ENCODE measurements around the gene PET100. TPM values are rescaled to one million over a fixed set of nuclear protein-coding genes. Genes with fewer than 3 reads are reported as not detected.

The PET100 gene, protein sequence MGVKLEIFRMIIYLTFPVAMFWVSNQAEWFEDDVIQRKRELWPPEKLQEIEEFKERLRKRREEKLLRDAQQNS
- polyA plus RNA-seq, result 100 to 1,000 TPM in 1 of 3 donors, 10 to 100 TPM in 2; 39.6 to 101 (median 62.3) TPM

DNA sequence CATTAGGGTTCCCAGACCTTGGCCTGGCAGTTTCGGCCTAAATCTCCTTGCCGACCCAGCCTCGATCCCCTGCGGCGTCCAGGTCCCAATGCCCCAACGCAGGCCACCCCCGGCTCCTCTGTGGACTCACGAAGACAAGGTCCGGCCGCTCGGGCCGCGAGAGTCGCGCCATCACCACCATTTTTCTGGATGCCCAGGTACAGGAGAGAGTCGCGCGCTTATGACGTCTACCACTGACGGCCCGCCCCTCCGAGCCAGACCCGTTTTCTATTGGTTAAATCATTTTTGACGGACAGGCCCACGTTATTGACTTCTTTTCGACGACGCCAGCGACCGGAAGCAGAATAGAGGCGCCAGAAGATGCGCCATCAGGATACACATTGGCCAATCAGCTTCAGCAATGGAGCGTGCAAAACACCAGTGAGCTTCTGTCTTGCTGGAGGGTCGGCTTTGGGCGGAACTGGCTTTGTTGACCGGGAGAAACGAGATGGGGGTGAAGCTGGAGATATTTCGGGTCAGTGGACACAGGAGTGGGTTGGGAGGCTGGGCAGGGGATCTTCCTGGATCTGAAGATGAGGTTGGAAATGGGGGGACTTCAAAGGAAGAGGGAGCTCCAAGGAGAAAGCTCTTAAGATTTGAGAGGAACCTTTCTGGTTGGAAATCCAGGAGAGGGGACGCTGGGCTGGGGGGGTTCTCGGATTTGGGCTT is at the start of gene PET100, which contains the start of gene XAB2:
PET100 (plus strand) TSS at position 447 of the 708 bp plus-strand sequence; CDS start at position 488, 41 bp downstream.
XAB2 (minus strand) TSS at position 199 of the 708 bp plus-strand sequence; CDS start at position 181, 18 bp downstream.
- peak within 1 kb of the TSS; percentile 32 for H3K27ac ChIP-seq (ENCODE audit: low read depth, low read length)
- WGBS, 3 donors, result 0% methylated on average over 40 of the region's 40 CpGs

DNA sequence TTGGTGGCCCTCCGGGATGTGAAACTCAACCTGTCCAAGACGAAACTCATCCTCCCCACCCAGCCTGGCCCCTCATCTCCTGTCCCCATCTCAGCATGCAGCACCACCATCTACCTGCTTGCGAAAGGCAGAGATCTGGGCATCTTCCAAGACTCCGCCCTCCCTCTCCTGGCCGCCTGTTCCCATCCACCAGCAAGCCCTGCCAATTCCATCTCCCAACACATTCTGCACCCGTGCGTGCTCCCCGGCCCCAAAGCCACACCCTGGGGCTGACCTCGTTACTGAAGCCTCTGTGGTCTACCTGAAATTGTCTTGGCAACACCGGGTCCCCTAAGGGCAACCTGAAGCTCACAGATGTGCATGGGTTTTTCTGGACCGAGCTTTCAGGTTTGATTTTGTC is 47.1 kb upstream of the PET100 start:
- WGBS, 3 donors, result 57 to 60% (median 59%) methylated on average over 11 of the region's 11 CpGs
- H3K27ac ChIP-seq (ENCODE audit: low read depth, low read length), result no peak overlapping the region

DNA sequence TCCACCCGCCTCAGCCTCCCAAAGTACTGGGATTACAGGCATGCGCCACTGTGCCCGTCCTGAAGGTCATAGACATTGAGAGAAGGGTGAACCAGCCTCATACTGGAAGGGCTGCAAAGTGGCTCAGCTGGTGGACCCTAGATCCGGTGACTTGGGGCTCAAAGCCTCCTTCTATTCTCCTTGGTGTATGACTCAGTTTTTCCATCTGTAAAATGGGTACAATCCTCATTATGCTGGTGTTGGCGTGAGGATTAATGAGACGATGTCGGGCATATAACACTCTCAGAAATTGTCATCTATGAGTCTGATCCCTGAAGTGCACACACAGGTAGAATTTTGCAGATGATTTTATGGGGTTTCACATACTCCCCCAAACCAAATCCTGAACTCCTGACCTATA is 39.8 kb upstream of the PET100 start:
- 86 to 92% (median 89%) methylated on average over 7 of the region's 7 CpGs for WGBS, 3 donors
- no peak overlapping the region for H3K27ac ChIP-seq (ENCODE audit: low read depth, low read length)

DNA sequence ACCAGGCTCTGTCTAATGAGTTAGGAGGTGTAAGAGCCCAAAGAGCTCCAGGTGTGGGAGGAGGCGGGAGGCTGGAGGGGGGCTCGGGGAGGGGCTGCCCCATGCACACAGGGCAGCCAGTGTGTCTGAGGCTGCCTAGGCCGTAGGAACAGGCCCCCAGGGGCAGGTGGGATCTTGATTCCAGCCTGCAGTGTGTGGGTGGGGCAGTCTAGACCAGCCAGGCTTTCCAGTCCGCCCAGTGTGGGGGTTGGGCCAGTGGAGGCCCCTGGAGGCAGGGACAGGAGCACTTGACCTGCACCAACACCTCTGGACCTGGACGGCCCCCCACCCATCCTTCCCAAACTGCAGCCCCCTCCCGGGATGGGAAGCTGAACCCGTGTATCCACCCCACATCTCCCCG is 39.3 kb upstream of the PET100 start:
- WGBS, 3 donors, result 31 to 58% (median 54%) methylated on average over 8 of the region's 8 CpGs
- H3K27ac ChIP-seq (ENCODE audit: low read depth, low read length), result no peak overlapping the region

DNA sequence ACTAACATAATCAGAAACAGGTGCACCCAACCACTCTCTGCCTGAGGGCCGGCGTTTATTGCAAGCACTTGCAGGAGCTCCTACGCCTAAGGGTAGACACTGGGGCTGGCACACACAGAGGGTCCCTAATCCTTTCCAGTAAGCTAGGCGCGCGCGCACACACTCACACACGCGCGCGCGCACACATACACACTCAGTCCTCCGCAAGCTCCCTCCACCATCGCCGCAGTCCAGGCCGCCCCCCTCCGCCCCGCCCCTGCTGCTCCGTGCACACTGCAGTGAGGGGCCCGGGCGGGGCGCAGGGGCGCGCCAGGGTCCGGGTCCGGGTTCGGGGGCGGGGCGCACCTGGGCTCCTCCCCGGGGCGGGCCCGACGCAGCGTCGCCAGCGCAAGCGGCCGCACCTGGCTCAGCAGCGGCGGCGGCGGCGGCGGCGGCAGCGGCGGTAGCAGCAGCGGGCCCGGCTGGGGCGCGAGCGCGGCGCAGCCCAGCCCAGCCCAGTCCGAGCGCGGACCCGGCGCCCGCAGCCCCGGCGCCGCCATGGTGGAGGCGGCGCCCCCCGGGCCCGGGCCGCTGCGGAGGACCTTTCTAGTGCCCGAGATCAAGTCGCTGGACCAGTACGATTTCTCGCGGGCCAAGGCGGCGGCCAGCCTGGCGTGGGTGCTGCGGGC is 34.0 kb upstream of the PET100 start, which contains the start of gene CAMSAP3:
CAMSAP3 (plus strand) TSS at position 398 of the 668 bp plus-strand sequence; CDS start at position 538, 140 bp downstream.
- H3K27ac ChIP-seq (ENCODE audit: low read depth, low read length), result no peak within 1 kb of the TSS
- 0 to 1% (median 1%) methylated on average over 35 to 78 of the region's 78 CpGs for WGBS, 3 donors

DNA sequence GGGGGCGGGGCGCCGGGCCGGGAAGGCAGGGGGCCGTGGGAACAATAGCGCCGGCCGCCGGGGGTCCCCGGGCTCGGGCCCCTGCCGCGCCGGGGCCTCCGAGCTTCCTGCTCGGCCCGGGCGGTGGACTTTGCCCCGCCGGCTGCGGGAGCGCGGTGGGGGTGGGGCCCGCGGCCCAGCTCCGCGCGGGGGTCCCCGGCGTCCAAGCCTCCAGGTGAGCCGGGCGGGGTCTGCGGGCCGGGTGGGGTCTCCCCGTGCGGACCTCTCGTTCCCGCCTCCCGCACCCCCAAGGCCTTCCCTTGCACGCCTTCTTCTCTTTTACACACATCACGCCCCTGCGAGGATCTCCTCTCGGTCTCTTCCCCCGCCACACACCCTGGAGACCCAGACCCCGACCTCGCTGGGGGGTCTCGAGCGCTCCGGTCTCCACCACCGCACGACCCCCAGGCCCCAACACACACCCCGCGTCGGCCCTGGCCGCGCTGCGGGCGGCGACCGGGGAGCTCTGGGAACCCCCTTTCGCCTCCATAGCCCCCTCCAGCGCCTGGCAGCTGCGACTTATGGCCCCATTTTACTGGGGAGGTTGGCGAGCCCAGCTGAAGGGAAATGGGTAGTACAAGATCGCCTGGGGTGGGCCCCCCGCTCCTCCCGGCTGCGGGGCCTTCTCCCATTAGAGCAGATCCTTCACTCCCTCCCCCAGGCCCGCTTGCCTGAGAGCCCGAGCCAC is 33.2 kb upstream of the PET100 start:
- H3K27ac ChIP-seq (ENCODE audit: low read depth, low read length), result no peak overlapping the region
- WGBS, 3 donors, result 2 to 4% (median 4%) methylated on average over 51 to 68 of the region's 70 CpGs

DNA sequence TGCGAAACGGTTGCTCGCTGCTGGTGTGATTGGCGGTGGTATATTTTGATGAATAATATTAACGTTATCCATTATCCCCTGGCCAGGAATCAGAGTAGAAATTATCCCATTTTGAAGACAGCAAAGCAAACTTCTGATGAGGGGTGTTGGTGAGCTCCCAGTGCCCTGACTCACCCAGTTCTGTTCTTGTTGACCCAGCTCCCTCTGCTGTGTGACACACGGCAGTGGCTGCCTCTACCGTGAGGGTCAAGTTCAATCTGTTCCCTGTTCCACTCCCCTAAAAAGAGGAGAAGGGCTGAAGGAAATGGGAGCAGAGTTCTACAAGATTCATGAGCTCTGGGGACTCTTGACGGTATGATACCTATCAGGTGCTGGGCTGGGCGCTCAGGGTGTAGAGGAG is 31.9 kb upstream of the PET100 start:
- WGBS, 3 donors, result 62 to 75% (median 66%) methylated on average over 9 of the region's 9 CpGs
- H3K27ac ChIP-seq (ENCODE audit: low read depth, low read length), result no peak overlapping the region

DNA sequence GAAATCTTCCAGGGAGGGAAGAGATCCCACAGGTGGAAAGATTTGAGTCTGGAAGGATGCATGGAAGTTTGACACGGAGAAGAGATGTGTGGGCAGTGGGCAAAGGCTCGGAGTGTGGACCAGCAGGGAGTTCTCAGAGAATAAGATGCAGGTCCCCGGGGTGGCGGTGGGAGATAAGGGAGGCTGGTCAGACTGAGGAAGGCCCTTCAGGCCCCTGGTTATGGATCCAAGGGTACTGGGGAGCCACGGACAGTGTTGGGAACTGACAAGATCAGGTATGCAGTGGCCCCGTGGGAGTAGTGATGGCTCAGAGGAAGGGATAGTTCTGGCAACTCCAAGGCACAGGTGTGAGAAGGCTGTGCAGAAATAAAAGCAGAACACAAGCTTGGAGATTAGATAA is 31.4 kb upstream of the PET100 start:
- WGBS, 3 donors, result 71 to 80% (median 75%) methylated on average over 6 of the region's 6 CpGs
- no peak overlapping the region for H3K27ac ChIP-seq (ENCODE audit: low read depth, low read length)

DNA sequence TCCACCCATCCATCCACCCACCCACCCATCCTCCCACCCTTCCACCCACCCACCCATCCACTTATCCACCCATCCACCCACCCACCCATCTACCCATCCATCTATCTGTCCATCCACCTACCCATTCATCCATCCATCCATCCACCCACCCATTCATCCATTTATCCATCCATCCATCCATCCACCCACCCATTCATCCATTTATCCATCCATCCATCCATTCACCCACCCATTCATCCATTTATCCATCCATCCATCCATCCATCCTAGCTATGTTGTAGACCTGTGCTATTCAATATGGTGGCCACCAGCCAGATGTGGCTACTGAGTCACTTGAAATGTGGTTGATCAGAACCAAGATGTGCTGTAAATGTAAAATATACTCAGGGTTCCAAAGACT is 28.9 kb upstream of the PET100 start:
- no peak overlapping the region for H3K27ac ChIP-seq (ENCODE audit: low read depth, low read length)

DNA sequence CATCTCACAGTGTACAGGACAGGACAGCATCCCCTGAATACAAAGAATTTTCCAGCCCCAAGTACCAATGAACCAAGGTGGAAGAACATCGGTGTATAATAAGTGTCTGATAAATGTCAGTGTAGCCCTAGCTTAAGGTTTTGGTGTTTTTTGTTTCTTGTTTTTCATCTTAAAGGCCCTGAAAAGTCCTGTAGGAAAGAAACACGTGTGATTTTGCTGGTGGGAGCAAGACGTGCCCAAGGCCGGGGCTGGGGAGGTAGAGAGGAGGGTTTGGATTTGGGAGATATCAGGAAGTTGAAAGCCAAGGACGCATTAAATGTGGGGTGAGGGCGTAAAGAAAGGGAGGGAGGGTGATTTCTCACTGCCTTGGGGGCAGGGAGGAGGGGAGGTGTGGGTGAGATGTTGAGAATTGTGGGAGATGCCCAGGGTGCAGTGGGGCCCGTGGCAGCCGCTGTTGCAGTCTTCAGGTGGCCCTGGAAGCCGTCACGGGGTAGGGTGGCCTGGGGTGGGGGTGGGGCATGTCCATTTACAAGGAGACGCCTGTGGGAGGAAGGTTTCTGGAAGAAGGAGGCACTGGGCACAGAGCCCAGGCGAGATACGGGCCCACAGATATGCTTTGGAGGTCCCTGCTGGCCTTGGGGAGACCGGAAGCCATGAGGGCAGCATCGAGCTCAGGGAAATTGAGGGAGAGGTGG is 27.2 kb upstream of the PET100 start:
- no peak overlapping the region for H3K27ac ChIP-seq (ENCODE audit: low read depth, low read length)
- WGBS, 3 donors, result 24 to 36% (median 33%) methylated on average over 14 to 15 of the region's 15 CpGs

DNA sequence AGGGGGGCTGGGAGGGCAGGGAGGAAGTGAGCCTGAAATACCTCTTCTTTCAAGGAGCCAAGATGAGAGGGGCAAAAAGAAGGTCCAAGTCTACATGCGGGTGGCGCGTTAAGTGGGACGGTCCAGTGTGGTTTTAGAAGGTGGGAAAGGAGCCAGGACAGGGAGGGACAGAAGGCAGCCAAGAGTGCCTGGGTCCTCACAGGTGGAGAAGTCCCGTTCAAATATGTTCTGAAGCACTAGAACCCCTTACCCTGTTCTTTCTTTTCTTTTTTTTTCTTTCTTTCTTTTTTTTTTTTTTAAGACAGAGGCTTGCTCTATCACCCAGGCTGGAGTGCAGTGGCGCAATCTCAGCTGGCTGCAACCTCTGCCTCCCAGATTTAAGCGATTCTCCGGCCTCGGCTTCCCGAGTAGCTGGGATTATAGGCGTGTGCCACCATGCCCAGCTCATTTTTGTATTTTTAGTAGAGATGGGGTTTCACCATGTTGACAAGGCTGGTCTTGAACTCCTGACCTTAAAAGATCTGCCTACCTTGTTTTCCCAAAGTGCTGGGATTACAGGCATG is 26.6 kb upstream of the PET100 start:
- H3K27ac ChIP-seq (ENCODE audit: low read depth, low read length), result no peak overlapping the region
- 51 to 60% (median 54%) methylated on average over 11 of the region's 11 CpGs for WGBS, 3 donors

DNA sequence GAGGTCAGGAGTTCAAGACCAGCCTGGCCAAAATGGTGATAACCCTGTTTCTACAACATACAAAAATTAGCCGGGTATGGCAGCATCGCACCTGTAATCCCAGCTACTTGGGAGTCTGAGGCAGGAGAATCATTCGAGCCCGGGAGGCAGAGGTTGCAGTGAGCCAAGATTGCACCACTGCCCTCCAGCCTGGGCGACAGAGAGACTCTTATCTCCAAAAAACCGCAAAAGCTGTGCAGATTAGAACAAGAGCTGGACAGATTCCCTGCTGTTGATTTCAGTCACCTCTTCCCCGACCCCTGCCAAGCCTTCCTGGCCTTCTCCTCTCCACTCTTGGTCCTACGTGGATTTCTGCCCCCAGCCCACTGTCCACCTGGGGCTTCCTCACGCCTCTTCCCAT is 25.7 kb upstream of the PET100 start:
- 68 to 79% (median 74%) methylated on average over 9 of the region's 9 CpGs for WGBS, 3 donors
- no peak overlapping the region for H3K27ac ChIP-seq (ENCODE audit: low read depth, low read length)

DNA sequence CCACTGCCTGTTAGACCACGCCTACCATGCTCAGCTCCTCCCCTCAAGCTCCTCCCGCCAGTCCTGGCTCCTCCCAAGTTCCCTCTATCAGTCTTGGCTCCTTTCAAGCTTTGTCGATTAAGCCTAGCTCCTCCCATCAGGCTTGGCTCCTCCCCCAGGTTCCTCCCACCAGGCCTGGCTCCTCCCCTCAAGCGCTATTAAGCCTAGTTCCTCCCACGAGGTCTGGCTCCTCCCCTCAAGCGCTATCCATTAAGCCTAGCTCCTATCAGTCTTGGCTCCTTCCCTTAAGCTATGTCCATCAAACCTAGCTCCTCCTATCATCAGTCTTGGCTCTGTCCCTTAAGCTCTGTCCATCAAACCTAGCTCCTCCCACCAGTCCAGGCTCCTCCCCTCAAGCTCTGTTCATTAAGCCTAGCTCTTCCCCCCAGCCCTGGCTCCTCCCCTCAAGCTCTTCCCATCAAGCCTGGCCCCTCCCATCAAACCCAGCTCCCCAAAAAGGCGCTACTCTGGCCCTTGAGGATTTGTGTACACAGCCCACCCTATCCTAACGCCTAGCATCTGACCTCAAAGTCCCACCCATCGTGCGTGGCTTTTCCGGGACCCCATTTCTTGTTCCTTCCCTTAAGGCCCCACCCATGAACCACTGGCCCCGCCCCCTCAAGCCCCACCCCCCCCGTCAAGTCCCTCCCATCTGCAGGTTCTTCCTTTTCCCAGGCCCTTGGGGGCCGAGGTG is 23.9 kb upstream of the PET100 start:
- 65 to 79% (median 71%) methylated on average over 13 to 14 of the region's 14 CpGs for WGBS, 3 donors
- no peak overlapping the region for H3K27ac ChIP-seq (ENCODE audit: low read depth, low read length)

DNA sequence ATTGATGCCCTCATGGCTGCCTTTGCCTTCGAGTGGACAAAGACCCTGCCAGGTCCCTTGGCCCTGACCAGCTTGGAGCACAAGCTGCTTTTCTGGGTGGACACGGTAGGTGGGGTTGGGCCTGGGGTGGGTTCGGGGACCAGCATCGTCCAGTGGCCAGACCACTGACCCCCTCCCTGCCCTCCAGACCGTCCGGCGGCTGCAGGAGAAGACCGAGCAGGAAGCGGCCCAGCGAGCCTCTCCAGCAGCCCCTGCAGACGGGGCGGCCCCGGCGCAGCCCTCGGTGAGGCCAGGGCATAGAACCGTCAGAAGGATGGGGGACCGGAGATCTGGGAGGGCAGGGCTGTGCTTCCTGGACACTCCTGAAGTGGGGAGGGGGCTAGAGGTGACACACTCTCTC is 23.3 kb upstream of the PET100 start:
- 72 to 88% (median 80%) methylated on average over 16 to 17 of the region's 17 CpGs for WGBS, 3 donors
- no peak overlapping the region for H3K27ac ChIP-seq (ENCODE audit: low read depth, low read length)

DNA sequence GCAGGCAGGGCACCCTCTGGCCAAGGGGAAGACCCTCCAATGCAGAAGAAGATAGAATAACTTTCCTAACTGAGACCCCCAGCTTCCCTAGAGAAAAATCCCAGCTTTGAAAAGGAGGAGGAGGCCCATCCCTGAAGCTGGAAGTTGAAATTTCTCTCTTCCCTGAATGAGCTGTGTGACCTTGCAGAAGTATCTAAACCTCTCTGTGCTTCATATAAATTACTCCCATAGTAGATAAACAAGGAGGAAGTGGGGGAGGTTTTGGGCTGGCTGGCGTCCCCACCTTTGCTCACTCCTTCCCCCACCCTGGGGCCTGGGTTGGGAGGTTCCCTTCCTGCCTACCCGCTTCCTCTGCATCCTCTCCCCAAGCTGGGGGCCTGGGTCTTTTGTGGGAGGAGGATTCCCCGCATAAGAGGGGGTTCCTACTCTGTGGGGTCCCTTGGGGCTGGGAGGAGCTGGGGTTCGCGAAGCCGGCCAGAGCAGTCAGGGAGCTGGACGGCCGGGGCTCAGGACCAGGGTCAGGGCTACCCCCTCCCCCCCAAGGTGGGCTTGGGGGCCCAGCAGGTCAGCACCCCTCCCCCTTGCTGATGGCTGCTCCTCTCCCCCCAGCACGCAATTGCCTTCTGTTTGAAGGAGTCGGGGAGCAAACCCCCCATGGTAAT is 22.2 kb upstream of the PET100 start:
- 67 to 84% (median 68%) methylated on average over 8 to 10 of the region's 10 CpGs for WGBS, 3 donors
- H3K27ac ChIP-seq (ENCODE audit: low read depth, low read length), result no peak overlapping the region

DNA sequence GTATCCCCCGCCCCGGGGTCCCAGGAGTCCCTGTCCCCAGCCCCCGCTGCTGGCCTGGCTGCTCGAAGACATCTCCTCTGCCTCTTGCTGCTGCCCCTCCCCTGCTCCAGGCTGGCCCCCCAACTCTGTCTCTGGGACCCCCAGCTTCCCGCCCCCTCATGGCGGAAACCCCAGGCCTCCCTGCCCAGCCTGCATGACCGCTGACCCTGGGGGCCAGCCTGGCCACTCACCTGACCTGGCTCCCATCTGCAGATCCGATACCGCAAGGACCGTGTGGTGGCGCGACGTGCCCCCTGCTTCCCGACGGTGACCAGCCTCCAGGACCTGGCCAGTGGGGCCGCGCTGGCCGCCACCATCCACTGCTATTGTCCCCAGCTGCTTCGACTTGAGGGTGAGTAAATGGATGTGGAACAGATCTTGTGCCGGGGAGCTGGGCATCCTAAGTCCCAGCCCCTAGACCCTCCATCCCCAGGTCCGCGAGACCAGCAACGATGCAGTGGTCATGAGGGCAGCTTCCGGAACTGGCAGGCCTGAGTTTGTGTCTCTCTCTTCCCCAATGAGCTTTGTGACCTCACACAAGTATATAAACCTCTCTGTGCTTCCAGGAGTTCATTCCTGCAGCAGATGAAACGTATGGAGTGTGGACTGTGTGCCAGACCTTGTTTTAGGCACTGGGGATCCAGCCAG is 21.6 kb upstream of the PET100 start:
- WGBS, 3 donors, result 86 to 92% (median 90%) methylated on average over 22 to 25 of the region's 25 CpGs
- no peak overlapping the region for H3K27ac ChIP-seq (ENCODE audit: low read depth, low read length)

Measured in adipose tissue (tissue), 3 donors.